ENCODE results near the gene MYH3.

- TF ChIP-seq CTCF (IDR thresholded peaks at IDR 0.05) (no peak), ZFX (IDR thresholded peaks at IDR 0.05; ENCODE audit: borderline replicate concordance) (no peak)
These were observed 51.0 kb downstream of the MYH3 start for GRCh38 chr17:10606110-10606509.
